ENCODE results near the gene FRMD6. TPM values are rescaled to one million over a fixed set of nuclear protein-coding genes. Genes with fewer than 3 reads are reported as not detected.

FRMD6 gene
- total RNA-seq, 2 experiments from 2014 or later: 2.5 to 3.5 TPM

DNA sequence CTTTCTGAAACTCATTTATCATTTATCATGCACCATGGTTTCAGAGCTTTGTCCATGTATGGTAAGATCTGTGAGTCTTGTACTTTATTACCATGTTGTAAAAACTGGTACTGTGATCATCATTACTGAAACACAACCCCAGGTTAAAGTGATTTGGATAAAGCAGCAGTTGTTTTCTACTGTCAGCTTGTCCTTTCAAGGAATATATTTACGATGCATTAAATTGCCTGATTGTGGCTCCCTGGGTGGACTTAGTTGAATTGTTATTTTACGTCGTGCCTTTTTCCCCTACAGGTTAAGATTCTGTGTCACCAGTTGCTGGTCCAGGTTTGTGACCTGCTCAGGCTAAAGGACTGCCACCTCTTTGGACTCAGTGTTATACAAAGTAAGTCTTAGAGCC lies 46.1 kb downstream of the FRMD6 start:
- H3K9me3 Mint-ChIP-seq: no peaks in the 10 kb centered on the region
- POLR2A ChIA-PET: no interaction called here
- no peaks in the 10 kb centered on the region for H3K27me3 Mint-ChIP-seq
- no peak for ATAC-seq (ENCODE audit: low read depth)
- H3K27ac Mint-ChIP-seq: no peak overlapping the region
- no peaks in the 10 kb centered on the region for H3K36me3 Mint-ChIP-seq
- no peak overlapping the region for H3K4me3 Mint-ChIP-seq
- H3K4me1 Mint-ChIP-seq: no peaks in the 10 kb centered on the region
- DNase-seq: no peak

DNA sequence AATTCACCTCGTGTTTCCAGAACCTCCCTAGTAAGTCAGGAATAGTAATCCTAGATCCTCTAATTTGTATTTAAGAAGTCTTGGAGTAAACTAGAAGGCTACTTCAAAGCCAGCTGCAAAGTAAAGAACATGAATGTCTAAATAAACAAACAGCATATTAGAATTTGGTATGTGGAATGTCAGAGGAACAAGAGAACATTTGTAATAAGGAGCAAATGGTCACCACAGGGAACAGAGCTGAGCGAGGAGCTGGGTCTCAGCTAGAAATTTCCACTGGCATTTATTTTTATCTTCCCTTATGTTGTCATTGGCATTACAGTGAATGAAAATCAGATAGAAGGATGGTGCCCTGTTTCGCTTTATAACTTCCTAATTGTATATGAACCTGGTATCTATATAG lies 50.2 kb downstream of the FRMD6 start:
- DNase-seq: no peak
- POLR2A ChIA-PET: no interaction called here
- H3K27me3 Mint-ChIP-seq: no peaks in the 10 kb centered on the region
- no peak overlapping the region for H3K4me3 Mint-ChIP-seq
- H3K9me3 Mint-ChIP-seq: no peaks in the 10 kb centered on the region
- H3K36me3 Mint-ChIP-seq: no peaks in the 10 kb centered on the region
- no peaks in the 10 kb centered on the region for H3K4me1 Mint-ChIP-seq
- no peak for ATAC-seq (ENCODE audit: low read depth)
- no peak overlapping the region for H3K27ac Mint-ChIP-seq

DNA sequence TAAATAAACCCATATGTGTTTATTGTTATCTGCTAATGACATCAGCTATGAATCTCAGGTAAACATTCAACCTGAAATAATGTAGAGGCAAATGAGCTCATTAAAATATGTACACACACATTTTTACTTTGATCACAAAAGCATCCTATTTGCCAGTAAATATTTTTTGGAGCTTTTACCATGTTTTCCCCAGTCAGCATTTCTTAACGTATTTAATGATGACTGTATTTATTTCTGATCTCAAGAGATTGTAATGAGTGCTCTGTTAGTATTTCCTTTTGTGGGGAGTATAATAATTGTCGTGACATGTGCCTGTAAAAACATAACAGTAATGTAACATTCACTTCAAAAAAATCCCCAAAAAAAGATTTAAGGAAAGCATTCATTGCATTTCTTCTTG lies 52.1 kb downstream of the FRMD6 start:
- Mint-ChIP-seq H3K4me1 (no peaks in the 10 kb centered on the region), H3K36me3 (no peaks in the 10 kb centered on the region), H3K4me3 (no peak overlapping the region), H3K27ac (no peak overlapping the region), H3K27me3 (no peaks in the 10 kb centered on the region), H3K9me3 (no peaks in the 10 kb centered on the region)
- POLR2A ChIA-PET: no interaction called here
- no peak for DNase-seq
- ATAC-seq (ENCODE audit: low read depth): no peak

DNA sequence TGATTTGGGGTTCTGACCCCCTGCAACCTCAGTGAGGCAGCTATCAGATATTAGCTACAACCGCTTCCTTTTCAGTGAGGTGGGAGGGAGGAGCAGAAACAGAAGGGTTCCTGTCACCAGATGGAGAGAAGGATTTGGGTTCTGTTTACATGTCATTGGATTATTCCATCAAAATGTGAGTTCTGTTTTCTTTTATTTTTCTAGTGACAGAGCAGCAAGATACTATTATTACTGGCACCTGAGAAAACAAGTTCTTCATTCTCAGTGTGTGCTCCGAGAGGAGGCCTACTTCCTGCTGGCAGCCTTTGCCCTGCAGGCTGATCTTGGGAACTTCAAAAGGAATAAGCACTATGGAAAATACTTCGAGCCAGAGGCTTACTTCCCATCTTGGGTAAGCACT lies 52.8 kb downstream of the FRMD6 start:
- Mint-ChIP-seq H3K4me3 (no peak overlapping the region), H3K27me3 (no peaks in the 10 kb centered on the region), H3K9me3 (no peaks in the 10 kb centered on the region), H3K4me1 (no peaks in the 10 kb centered on the region), H3K27ac (no peak overlapping the region), H3K36me3 (no peaks in the 10 kb centered on the region)
- ATAC-seq (ENCODE audit: low read depth) (no peak), DNase-seq (no peak)
- POLR2A ChIA-PET: no interaction called here

DNA sequence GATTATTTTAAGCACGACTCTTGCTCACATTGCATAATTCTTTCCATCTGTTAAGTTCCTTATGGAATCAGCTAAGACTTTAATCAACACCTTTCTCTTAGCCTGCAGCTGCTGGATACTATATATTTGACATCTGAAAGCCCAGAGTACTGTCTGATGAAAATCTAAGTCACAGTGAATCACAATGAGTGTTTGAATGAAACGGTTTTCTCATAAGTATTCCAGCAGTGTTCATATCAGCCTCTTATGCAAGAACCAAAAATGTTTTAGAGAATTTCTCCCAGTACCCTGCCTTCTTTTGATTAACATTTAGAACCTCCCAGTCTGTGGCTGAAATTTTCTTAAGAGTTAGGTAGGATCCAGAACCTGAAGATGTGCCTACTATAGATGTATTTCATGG lies 55.6 kb downstream of the FRMD6 start:
- no peaks in the 10 kb centered on the region for H3K27me3 Mint-ChIP-seq
- POLR2A ChIA-PET: no interaction called here
- H3K4me1 Mint-ChIP-seq: no peaks in the 10 kb centered on the region
- ATAC-seq (ENCODE audit: low read depth) (no peak), DNase-seq (no peak)
- no peak overlapping the region for H3K4me3 Mint-ChIP-seq
- no peaks in the 10 kb centered on the region for H3K36me3 Mint-ChIP-seq
- H3K27ac Mint-ChIP-seq: no peak overlapping the region
- no peaks in the 10 kb centered on the region for H3K9me3 Mint-ChIP-seq

DNA sequence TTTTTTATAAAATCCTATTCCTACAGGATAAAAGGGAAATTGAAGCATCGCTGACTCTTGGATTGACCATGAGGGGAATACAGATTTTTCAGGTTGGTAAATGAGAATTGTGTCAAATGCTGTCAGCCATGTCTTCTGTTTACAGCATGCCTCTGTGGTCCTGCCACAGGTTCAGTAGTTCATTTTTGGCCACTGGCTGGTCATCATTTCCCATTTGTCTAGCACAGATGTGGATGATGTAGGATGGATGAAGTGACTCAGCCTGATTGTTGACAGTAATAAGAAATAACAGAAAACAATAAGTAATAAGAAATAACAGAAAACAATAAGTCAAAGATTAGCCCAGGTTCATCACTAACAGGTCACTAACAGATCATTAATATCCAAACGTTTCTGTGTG lies 59.8 kb downstream of the FRMD6 start:
- no peaks in the 10 kb centered on the region for H3K4me1 Mint-ChIP-seq
- no peaks in the 10 kb centered on the region for H3K9me3 Mint-ChIP-seq
- H3K36me3 Mint-ChIP-seq: no peaks in the 10 kb centered on the region
- no peak overlapping the region for H3K27ac Mint-ChIP-seq
- DNase-seq: no peak
- ATAC-seq (ENCODE audit: low read depth): no peak
- H3K4me3 Mint-ChIP-seq: no peak overlapping the region
- POLR2A ChIA-PET: no interaction called here
- peaks cover 2% of the 10 kb centered on the region for H3K27me3 Mint-ChIP-seq

DNA sequence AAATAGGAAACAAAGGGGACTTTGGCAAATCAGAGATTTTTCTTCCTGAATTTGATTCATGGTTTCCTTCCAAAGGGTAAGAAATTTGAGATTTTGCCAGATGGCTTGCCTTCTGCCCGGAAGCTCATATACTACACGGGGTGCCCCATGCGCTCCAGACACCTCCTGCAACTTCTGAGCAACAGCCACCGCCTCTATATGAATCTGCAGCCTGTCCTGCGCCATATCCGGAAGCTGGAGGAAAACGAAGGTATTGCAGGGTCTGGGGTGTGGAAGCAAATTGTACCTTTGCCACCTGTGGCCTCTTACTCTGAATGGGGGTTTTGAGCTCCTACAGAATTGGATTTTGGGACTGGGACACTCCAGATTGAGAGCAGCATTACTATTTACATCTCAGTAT lies 63.5 kb downstream of the FRMD6 start:
- no peak overlapping the region for H3K4me3 Mint-ChIP-seq
- H3K4me1 Mint-ChIP-seq: no peaks in the 10 kb centered on the region
- no peak for DNase-seq
- peaks cover 4% of the 10 kb centered on the region for H3K27me3 Mint-ChIP-seq
- no peak overlapping the region for H3K27ac Mint-ChIP-seq
- peaks cover 2% of the 10 kb centered on the region for H3K36me3 Mint-ChIP-seq
- no peak for ATAC-seq (ENCODE audit: low read depth)
- no peaks in the 10 kb centered on the region for H3K9me3 Mint-ChIP-seq
- POLR2A ChIA-PET: no interaction called here

GRCh38 chr14:51715742-51716141 lies 64.0 kb downstream of the FRMD6 start:
- H3K4me3 Mint-ChIP-seq: no peak overlapping the region
- H3K27ac Mint-ChIP-seq: no peak overlapping the region
- POLR2A ChIA-PET: no interaction called here
- no peaks in the 10 kb centered on the region for H3K9me3 Mint-ChIP-seq
- no peak for DNase-seq
- no peak for ATAC-seq (ENCODE audit: low read depth)
- H3K4me1 Mint-ChIP-seq: no peaks in the 10 kb centered on the region
- H3K36me3 Mint-ChIP-seq: peaks cover 2% of the 10 kb centered on the region
- H3K27me3 Mint-ChIP-seq: peaks cover 4% of the 10 kb centered on the region

DNA sequence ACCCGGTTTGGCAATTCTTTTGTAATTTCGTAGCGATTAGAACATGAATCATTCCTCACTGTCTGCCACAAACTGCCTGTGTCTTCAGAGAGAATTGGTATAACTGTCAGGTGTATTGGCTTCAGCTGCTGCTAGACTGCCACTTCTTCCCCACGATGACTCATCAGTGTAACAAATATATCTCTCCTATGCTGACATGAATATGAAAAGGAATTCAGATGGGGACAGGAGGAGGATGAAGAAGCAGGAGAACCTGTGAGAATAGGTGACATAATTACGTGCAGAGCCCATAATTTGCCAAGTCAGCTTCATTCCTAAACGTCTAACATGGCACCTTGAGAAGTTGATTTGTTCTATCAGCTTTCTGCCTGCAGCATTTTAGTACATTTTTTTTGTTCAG lies 64.9 kb downstream of the FRMD6 start:
- peaks cover 4% of the 10 kb centered on the region for H3K27me3 Mint-ChIP-seq
- no peak overlapping the region for H3K4me3 Mint-ChIP-seq
- H3K27ac Mint-ChIP-seq: no peak overlapping the region
- no peaks in the 10 kb centered on the region for H3K4me1 Mint-ChIP-seq
- DNase-seq (no peak), ATAC-seq (ENCODE audit: low read depth) (no peak)
- H3K9me3 Mint-ChIP-seq: no peaks in the 10 kb centered on the region
- POLR2A ChIA-PET: no interaction called here
- peaks cover 2% of the 10 kb centered on the region for H3K36me3 Mint-ChIP-seq

DNA sequence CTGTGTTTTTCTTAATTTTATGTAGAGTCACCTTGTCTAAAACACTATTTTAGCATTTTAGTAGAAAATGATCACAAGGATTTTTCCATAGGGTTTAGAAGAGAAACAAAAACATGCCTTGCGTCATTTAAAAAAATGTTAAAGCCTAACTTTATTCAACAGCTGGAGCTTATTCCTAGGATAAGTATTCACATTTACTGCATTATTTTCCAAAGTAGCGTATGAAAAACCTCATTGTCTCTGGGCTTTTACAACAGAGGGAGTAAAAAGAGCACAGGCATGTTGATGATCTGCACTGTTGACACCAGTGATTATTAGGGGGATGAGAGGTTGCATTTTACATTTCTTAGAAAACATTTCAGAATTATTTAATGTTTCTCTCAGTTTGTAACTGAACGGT lies 66.1 kb downstream of the FRMD6 start:
- peaks cover 4% of the 10 kb centered on the region for H3K36me3 Mint-ChIP-seq
- H3K9me3 Mint-ChIP-seq: no peaks in the 10 kb centered on the region
- H3K27me3 Mint-ChIP-seq: peaks cover 4% of the 10 kb centered on the region
- no peak for DNase-seq
- no peak for ATAC-seq (ENCODE audit: low read depth)
- no peaks in the 10 kb centered on the region for H3K4me1 Mint-ChIP-seq
- H3K27ac Mint-ChIP-seq: no peak overlapping the region
- H3K4me3 Mint-ChIP-seq: no peak overlapping the region
- POLR2A ChIA-PET: no interaction called here

GRCh38 chr14:51719955-51720354 lies 68.2 kb downstream of the FRMD6 start:
- Mint-ChIP-seq H3K9me3 (no peaks in the 10 kb centered on the region), H3K27me3 (peaks cover 3% of the 10 kb centered on the region), H3K4me3 (no peak overlapping the region), H3K27ac (no peak overlapping the region), H3K4me1 (no peaks in the 10 kb centered on the region), H3K36me3 (peaks cover 4% of the 10 kb centered on the region)
- ATAC-seq (ENCODE audit: low read depth) (no peak), DNase-seq (no peak)
- POLR2A ChIA-PET: no interaction called here

- H3K27ac Mint-ChIP-seq: no peak overlapping the region
- H3K9me3 Mint-ChIP-seq: no peaks in the 10 kb centered on the region
- POLR2A ChIA-PET: interaction anchor here (0.6 kb wide), 1 partner anchor 204 kb away, joined by 3 read pairs; no protein-coding TSS in a partner anchor
- DNase-seq: no peak
- no peak for ATAC-seq (ENCODE audit: low read depth)
- H3K4me1 Mint-ChIP-seq: peaks cover 2% of the 10 kb centered on the region
- peaks cover 4% of the 10 kb centered on the region for H3K36me3 Mint-ChIP-seq
- H3K4me3 Mint-ChIP-seq: no peak overlapping the region
- H3K27me3 Mint-ChIP-seq: peaks cover 3% of the 10 kb centered on the region
Measured at GRCh38 chr14:51723990-51724389, 72.3 kb downstream of the FRMD6 start.

DNA sequence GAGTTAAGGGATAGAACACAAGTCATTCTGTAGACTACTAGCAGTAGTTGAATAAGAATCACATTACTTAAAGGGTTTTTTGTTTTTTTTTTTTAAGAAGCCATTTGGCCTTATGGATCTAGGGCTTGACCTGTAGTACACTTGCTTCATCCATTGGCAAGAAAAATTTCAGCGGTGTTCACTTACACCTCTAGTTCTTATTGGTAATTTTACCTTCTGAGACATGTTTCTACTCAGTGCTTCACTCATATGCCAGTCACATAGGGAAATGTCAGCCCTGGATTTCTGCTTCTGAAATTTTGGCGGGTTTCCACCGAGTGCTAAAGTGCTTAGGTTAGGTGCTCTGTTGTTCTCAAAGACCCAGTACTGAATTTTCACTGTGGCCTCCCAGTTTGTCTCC lies 72.9 kb downstream of the FRMD6 start:
- no peak overlapping the region for H3K27ac Mint-ChIP-seq
- peaks cover 4% of the 10 kb centered on the region for H3K36me3 Mint-ChIP-seq
- H3K4me3 Mint-ChIP-seq: no peak overlapping the region
- POLR2A ChIA-PET: no interaction called here
- H3K27me3 Mint-ChIP-seq: peaks cover 3% of the 10 kb centered on the region
- peaks cover 2% of the 10 kb centered on the region for H3K4me1 Mint-ChIP-seq
- DNase-seq (no peak), ATAC-seq (ENCODE audit: low read depth) (no peak)
- no peaks in the 10 kb centered on the region for H3K9me3 Mint-ChIP-seq

GRCh38 chr14:51725061-51725460 lies 73.4 kb downstream of the FRMD6 start:
- Mint-ChIP-seq H3K4me1 (peaks cover 2% of the 10 kb centered on the region), H3K27me3 (no peaks in the 10 kb centered on the region), H3K9me3 (no peaks in the 10 kb centered on the region), H3K4me3 (no peak overlapping the region), H3K27ac (no peak overlapping the region), H3K36me3 (peaks cover 2% of the 10 kb centered on the region)
- POLR2A ChIA-PET: no interaction called here
- DNase-seq: no peak
- ATAC-seq (ENCODE audit: low read depth): no peak

DNA sequence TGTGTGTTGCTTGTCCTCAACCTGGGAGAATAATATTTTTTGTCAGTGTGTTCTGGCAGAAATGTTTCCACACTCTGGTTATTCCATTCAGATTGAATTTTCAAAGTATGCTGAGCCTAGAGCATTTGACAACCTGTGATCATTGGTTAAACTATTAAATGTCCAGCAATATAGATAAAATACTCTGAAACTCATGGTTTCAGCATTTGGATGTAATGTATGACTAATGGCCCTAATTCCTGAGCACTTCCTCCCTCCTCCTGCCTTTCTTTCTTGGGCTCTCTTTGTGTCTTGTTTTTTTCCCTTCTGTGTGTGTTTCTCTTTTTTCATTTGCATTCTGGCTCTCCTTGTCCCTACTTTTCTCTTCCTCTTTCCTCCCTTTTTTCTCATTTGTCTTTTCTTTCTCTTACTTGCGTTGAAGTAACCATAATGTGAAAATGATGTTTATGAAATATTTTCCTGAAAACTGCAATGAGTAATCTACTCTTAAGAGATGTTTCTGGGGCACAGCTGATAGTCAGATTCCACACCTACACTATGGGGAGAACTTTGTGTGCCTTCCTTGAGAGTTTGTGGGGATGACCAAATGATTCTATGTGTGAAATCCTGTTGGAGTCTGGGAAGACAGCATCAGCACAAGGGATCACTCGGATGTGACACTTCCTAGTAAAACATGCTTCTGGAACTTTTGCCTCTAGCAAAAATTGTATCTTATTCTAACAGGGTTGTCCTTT lies 74.6 kb downstream of the FRMD6 start:
- H3K27ac Mint-ChIP-seq: no peak overlapping the region
- H3K27me3 Mint-ChIP-seq: no peaks in the 10 kb centered on the region
- ATAC-seq (ENCODE audit: low read depth): no peak
- peaks cover 2% of the 10 kb centered on the region for H3K36me3 Mint-ChIP-seq
- peaks cover 2% of the 10 kb centered on the region for H3K4me1 Mint-ChIP-seq
- DNase-seq: no peak
- no peak overlapping the region for H3K4me3 Mint-ChIP-seq
- POLR2A ChIA-PET: no interaction called here
- no peaks in the 10 kb centered on the region for H3K9me3 Mint-ChIP-seq

All from activated naive CD8-positive, alpha-beta T cell treated with anti-CD3 and anti-CD28 coated beads, Interleukin-2, amount 10 ng/mL, durations not matched to agents 7 days and 5 days (primary cell).